GM19463 (cell line): ENCODE measurements around the gene LIMK2.
"Not testable (repeated sequence)": the region's sequence is repeated elsewhere in the genome, so short reads cannot be mapped to it uniquely, and the experiment has no call there.

Experiments used
- ATAC-seq: cut with Tn5 transposase; IDR thresholded peaks from one replicate; pipeline ENCODE4 v1.9.1; 2021; ENCODE audit warnings: mild to moderate bottlenecking, moderate library complexity; ENCODE audit not compliant: unreplicated experiment

Gene LIMK2

DNA sequence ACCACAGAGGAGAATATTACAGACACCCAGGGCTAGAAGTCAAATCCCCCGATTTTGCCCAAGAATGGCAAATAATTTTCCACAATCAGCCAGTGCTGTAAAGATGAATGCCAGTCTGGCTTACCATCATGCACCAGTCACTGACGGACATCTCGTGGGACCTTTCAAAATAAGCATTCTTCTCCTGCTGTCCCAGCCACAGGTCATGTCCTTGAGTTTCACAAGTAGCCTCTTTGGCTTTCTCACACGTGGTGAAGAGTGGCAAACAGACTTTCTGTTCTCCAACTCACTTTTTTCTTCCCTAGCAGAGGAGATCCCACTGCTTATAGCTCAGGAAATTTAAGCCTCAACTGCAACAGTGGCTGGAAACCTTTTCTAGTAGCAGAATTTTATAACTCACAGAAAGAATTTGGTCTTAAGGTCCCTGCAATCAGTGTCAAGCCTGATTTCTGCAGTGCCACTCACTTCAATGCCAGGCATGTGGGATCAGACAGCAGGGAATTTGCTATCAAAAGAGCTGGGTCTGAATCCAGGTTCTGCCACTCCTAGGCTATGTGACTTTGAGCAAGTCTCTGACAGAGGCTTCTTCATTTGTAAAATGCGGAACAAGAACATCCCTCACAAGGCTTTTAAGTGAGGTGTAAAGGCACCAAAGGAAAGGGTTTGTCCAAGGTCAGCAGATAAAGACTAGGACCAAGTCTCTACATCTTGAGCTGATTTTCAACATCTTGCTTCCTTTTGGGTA, 76.6 kb downstream of the LIMK2 start:
- no peak for ATAC-seq

DNA sequence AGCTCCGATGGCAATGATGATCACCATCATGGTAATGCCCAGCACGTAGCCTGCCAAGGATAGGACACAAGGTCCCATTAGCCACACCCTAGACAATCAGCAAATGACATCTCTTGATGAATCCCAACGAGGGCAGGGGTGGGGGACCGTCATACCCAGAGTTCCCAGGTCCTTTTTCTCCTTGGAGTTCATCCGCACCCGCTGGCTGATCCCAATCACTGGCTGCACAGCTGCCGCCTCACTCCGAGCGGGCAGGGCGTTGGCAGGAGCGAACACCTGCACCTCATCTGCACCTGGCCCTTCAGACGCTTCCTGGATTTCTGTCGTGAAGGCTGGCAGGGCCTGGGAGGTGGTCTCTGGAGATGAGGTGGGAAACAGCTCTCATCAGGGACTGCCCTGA, 77.2 kb downstream of the LIMK2 start:
- no peak for ATAC-seq

DNA sequence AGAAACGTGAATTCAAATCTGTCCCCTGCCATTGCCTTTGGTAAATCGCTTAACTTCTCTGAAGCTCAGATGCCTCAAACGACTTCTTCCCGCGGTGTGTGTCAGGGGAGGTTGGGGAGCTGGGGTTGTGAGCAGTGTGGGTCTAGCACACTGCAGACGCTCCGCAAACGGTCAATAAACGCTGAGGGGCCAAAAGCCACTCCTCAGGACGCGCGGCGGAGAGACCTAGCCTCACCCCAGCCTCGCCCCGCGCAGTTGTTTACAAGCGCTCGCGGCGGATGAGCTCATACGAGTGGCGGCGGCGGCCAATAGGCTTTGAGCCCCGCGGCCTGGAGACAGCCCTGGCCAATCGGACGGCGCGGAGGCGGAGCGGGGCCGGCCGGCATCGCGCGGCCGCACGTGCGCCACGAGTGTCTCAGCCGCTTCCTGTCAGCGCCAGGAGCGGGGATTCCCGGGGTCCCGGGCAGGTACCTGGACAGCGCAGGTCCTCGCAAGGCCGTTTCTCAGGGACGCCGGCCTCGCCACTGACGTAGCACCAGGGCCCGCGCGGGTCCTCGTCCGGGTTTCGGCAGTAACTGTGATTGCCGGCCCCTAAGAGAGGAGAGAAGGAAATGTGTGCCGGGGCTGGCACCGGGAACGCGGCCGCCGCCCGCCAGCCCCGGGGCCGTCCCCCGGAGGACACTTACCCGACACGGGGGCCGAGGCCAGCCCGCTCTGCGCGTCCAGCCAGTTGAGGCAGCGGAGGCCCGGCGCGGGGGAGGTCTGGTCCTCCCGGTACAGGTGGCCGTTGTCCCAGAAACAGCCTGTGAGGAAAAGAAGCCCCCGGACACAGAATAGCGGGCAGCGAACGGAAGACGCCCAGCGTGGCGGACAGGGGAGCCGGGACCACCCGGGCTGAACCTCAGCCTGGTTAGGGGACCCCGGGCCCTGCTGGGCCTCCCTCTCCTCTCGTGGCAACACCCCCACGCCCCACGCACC, 78.7 kb downstream of the LIMK2 start:
- peak; percentile 95 for ATAC-seq

DNA sequence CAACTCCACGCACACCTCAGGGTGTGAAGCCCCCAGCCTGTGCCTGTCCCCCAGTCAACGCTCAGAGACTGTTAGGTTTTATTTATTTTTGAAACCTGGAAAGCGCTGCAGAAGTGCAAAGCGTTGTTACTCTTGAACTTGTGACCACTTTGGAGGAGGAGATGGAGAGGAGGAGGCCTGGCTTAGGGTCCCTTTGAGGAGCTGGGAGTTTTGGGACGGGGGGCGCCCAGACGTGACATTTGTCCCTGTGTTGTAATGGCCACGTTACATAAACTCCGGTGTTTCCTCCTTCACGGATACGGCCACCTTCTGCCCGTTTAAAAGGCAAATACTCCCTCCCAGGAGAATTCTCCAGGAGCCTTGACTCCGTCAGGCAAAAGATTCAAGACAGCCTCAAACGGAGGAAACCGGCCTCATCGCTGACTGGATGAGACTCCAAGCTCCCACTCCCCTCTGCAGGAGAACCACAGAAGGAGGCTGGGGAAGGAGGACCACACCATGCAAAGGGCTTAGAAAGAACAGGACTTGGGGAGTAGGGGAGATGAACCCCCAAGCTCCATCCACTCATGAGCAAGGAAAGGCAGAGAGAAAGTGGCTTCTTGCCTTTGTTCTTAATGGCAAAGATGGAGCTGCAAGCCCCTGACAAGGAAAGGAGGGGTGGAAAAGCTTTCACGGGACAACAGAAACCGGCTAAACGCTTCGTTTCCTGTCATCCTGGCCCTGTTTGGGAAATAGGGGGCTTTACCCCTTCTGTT, 79.6 kb downstream of the LIMK2 start:
- no peak for ATAC-seq

DNA sequence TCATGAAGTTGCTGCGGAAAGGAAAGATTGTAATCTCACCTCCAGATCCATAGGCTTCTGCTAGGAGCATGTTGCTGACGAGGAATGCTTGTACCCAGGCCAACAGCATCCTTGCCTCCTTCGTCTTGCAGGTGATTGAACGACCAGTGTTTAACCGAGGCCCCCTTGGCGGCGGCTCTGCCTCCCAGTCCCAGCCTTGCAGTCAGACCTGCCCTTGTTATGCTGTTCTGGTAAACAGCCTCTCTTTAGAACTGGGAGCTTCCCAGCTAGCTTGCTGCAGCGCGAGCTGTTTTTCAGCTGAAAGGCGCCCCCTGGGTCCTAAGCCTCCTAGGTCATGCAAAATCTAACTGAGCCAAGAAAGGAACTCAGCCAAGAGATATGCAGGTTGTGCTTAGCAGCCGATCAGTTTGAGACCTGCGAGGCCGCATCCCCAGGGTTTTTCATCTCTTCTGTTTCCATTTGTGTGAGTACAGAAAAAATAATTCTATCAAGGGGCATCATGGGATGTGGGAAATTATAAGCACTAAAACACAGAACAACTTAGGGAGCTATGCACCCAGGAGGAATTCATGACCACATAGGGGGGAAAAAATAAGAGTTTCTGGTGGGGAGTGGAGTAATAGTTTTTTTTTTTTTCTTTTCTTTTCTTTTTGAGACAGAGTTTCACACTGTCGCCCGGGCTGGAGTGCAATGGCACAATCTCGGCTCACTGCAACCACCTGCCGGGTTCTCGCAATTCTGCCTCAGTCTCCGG, 80.3 kb downstream of the LIMK2 start, which contains the start of gene PIK3IP1:
PIK3IP1 (minus strand) TSS at position 253 of the 754 bp plus-strand sequence; CDS start at position 109, 144 bp downstream.
- no peak for ATAC-seq

DNA sequence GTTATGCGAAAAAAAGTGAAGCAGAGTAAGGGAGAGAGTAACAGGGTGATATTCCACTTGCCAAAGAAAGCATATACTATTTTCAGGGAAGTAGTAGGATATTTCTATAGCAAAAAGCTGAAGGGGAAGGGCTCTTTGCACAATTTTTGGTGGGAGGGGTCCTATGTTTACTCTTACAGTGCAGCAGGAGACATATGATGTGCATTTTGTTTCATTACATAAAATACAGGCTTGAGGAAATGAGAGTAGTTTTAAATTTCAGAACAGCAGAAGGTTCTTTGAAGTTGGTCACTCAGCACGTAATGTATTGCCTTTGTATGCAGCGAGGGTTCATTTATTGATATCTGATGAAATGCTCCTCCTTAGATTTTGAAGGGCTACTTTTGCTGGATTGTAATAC, 83.3 kb downstream of the LIMK2 start:
- ATAC-seq = no peak

DNA sequence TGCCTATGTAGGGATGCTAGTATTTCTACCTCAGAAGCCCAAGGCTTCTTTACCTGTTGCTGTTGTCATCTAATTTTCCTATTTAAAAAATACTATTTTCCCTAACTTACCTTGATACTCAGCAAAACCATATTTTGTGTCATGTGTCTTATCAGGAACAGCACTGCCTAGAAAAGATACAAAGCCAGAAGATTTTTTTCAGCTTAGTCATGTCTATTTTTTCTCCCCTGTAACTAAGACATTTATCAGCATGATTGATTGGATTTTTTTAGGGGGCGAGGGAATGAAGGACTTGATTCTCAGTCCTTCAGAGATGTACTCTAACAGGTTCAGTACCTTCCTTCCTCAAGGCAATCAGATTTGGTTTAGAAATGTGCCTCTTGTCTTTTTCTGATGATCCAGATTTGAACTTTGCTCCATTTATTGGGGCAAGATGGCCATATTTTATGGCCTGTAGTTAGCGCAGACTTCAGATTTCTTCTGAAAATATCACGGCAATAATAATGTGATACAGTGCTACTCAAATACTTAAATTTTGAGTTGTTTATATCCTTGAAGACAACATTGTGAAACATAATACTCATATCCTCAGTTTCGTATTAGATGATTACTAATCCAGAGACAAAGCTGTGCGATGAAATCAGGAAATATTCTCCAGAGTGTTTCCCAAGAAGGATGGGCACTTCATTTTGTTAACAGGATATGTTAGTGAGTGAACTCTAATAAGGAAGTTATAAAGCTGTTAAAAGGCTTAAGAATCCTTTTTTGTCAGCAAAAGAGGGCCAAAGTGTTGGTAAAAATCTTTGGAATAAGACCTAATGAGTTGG, 83.9 kb downstream of the LIMK2 start:
- no peak for ATAC-seq

DNA sequence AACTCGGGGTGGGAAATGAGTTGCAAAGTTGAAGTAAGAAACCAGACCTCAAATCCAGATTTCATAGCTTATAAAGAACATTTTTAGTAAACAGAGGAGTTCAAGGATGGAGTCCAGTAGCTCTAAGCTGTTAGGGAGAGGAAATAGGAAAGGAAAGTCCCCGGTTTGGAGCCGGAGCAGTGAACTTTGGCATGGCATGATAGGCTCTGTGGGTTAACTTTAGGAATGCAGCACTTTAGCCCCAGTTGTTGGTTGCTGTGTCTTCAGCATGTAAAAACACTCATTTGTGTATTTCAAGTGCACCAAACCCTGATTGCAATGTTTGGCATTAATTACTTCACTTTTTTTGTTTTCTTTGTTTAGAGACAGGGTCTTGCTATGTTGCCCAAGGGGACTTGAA, 88.8 kb downstream of the LIMK2 start:
- ATAC-seq = no peak

DNA sequence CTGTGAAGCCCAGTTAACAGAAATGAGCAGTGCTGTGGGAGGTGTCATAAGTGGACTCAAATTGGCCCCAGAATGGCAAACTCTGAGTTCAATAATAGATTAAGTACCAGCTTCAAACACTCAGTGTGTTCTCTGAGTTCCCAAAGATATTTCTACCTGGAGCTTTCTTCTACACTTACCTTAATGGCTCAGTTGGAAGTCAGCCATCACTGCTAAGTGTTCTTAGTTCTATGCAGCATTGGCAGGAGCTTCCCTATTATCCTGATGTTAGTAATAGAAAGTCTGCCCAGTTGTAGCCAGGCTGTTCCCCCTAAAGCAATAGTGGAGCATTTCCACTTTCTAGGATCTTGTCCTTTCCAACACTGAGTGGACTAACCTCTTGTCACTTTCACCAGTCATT, 89.9 kb downstream of the LIMK2 start:
- no peak for ATAC-seq

DNA sequence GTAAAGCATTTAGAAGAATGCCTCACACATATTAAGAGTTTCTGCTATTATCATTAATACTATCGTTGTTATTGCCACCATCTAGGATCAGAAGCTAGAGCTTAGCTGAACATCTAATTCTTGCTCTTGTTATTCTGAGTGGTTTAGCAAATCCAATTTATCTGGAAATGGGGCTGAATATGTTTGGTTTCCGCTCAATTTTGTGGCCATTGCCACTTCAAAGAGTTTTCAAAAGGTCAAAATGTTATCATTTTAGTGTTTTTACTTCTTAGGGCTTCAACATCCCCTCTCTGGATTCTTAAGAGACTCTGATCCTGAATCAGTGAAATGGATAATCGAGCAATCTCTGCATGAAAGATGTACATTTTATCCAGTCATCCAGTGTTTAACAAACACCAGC, 90.4 kb downstream of the LIMK2 start:
- ATAC-seq = no peak

DNA sequence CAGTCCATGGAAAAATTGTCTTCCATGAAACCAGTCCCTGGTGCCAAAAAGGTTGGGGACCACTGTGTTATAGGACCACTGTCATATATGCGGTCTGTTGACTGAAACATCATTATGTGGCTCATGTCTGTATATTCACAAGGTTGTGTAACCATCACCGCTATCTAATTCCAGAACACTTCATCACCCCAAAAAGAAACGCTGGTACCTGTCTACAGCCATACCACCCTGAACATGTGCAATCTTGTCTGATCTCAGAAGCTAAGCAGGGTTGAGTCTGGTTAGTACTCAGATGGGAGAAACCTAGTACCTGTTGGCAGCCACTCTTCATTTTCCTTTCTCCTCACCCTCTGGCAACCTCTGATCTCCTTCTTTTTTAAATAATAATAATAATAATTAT, 93.1 kb downstream of the LIMK2 start:
- no peak for ATAC-seq

DNA sequence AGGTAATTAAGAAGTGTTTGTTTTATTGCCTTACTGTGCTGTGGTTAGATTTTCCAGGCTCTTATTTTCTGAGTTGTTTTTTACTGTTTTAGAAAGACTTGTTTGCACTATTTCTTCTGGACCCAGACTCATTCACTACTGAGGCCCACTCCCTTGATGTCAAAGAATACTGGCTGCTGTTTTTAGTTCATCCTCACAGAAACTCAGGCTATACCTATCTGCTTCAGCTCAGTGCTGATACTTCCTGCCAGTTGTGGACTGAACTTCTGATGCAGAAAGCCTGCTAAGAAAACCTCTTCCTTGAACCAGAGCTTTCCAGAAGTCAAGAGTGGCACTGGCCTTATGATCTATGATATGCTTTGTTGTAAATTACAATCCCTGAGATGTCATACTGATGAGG, 96.1 kb downstream of the LIMK2 start:
- no peak for ATAC-seq

DNA sequence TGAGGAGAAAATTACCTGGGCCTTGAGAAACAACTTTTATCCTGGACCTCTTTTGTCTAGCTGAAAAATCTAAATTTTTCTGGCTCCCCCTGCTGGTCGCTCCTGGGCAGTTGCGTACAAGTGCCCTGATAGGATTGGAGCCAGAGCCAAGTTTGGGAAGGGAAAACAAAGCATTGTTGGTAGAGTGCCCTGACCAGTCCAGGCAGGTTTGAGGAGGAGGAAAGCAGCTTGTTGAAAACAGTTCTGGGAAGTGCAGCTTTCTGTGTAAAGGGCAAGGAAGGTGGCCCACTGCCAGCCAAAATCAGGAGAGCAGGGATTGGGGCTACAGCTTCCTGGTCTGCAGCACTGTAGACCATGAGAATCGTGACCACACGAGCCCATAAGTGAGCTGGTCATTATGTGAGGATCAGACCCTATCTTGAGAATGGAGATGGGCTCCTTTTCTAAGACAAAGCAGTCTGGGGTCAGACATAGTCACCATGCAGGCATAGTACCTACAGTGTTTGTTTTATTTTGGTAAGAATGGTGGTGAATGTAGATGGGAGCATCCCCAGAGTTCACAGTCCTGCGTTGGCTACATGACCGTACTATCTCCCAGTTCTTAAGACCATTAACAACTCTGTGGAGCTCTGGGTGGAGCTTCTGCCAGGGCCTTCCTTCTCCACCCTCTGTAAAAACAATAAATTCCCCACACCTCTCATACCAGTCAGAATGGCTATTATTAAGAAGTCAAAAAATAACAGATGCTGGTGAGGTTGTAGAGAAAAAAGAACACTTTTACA, 101.5 kb downstream of the LIMK2 start:
- no peak for ATAC-seq

DNA sequence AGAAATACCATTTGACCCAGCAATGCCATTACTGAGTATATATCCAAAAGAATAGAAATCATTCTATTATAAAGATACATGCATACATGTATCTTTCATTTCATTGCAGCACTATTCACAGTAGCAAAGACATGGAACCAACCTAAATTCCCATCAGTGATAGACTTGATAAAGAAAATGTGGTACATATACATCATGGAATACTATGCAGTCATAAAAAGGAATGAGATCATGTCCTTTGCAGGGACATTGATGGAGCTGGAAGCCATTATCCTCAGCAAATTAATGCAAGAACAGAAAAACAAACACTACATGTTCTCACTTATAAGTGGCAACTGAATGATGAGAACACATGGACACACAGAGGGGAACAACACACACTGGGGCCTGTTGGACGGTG, 102.1 kb downstream of the LIMK2 start:
- not testable (repeated sequence) for ATAC-seq

DNA sequence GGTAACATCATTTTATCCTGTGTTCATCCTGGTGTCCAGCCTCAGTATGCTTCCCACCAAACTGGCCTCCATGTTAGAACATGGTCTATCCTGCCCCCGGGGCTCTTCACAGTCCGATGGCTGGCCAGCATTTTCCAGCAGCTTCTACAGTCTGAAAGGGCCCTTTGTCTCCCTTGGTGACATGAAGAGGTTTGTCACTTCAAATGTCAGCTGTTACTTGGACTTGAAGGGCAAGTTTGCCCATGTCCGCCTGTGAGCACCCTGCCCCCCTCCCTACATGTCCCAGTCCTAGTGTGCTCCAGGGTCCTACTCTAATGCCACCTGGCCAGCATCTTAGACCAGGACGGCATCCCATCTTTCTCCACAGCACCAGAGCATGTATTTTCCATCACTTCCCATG, 109.3 kb downstream of the LIMK2 start:
- no peak for ATAC-seq

DNA sequence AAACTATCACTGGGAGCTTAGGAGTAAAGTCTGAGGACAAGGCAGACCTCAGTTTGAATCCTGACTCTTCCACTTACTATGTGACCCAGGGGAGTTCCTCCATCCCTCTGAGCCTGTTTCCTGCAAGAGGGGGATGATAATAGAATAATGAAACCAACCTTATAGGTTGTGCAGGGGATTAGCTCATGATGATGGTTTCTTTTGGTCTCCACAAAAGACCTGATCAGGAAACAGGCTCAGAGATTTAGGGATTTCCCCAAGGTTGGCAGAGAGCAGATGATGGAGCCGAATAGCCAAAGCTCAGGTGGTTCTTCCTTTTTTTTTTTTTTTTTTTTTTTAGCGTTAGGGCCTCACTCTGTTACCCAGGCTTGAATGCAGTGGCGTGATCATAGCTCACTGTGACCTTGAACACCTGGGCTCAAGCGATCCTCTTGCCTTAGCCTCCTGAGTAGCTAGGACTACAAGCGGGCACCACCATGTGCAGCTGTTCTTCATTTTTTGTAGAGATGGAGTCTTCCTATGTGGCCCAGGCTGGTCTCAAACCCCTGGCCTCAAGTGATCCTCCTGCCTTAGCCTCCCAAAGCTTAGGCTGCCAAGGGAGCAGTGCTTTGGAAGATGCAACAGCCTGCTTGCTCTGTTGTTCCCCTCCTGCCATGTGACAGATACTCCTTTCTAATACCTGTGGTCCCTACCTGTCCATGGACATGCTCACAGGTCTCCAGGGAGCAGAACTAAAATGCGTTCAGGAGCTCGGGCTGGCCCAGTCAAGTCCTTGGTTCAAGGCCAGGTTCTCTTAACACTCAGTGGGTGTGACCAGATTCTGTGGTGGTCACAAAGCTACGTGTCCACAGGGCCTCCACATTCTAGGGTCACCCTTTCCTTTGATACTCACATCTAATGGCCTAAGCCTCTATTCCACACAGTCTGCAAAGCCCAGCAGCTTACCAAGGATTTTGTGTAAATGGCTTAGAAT, 111.8 kb downstream of the LIMK2 start:
- ATAC-seq = no peak

DNA sequence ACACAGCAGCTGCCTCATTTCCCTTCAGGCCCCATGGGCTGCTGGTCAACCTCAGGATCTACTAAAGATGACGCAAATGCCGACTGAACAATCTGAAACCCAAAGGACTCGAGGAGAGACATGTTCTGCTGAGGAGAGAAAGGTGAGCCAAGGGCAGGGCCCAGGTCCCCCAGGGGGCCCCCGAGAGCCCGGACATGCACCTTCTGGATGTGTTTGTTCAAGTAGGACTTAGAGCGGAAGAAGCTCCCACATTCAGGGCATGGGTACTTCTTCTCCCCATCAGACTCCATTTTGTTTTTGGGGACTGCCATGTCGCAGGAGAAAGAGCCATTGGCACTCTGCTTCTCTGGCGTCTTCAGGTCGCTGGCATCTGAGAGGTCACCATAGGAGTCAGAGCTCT, 114.8 kb downstream of the LIMK2 start:
- no peak for ATAC-seq
